Endodermal cell (in vitro differentiated cells): ENCODE results near the gene WIPF1. TPM values are rescaled to one million over a fixed set of nuclear protein-coding genes. Genes with fewer than 3 reads are reported as not detected.

Experiments used
- DNase-seq: peaks from one replicate; pipeline ENCODE4 v3.0.0-alpha.2; 2017
- H3K27ac ChIP-seq: 2 replicates; pipeline ENCODE4 v1.5.1; 2013; ENCODE audit warnings: mild to moderate bottlenecking, low read depth, low read length, moderate library complexity
- H3K27me3 ChIP-seq: 2 replicates; pipeline ENCODE4 v1.6.1; 2013; ENCODE audit warnings: mild to moderate bottlenecking, low read length, moderate library complexity; ENCODE audit not compliant: insufficient read depth, control insufficient read depth, poor library complexity, severe bottlenecking
- H3K36me3 ChIP-seq: 2 replicates; pipeline ENCODE4 v1.7.0; 2013; ENCODE audit warnings: mild to moderate bottlenecking, low read length, moderate library complexity; ENCODE audit not compliant: control insufficient read depth, insufficient read depth
- H3K4me1 ChIP-seq: one replicate; pipeline ENCODE4 v1.7.0; 2013; ENCODE audit warnings: low read length; ENCODE audit not compliant: control insufficient read depth, insufficient read depth
- H3K4me3 ChIP-seq: 2 replicates; pipeline ENCODE4 v1.5.1; 2013; ENCODE audit warnings: mild to moderate bottlenecking, low read length, moderate library complexity
- H3K9ac ChIP-seq: 2 replicates; pipeline ENCODE4 v1.6.1; 2013; ENCODE audit warnings: mild to moderate bottlenecking, low read length, moderate library complexity; ENCODE audit not compliant: poor library complexity, severe bottlenecking; ENCODE audit errors: extremely low read depth
- H3K9me3 ChIP-seq: 2 replicates; pipeline ENCODE4 v1.6.1; 2013; ENCODE audit warnings: mild to moderate bottlenecking, low read length, moderate library complexity; ENCODE audit not compliant: control insufficient read depth
- H3K27ac Mint-ChIP-seq: 2 replicates; pipeline ENCODE4 v1.8.0; 2020; ENCODE audit warnings: mixed read lengths
- H3K27me3 Mint-ChIP-seq: 2 replicates; pipeline ENCODE4 v1.8.0; 2021; ENCODE audit warnings: mild to moderate bottlenecking, mixed read lengths; ENCODE audit not compliant: insufficient read depth
- H3K36me3 Mint-ChIP-seq: 2 replicates; pipeline ENCODE4 v1.8.0; 2020; ENCODE audit warnings: low read depth, mixed read lengths
- H3K4me1 Mint-ChIP-seq: 2 replicates; pipeline ENCODE4 v1.8.0; 2020; ENCODE audit warnings: mixed read lengths
- H3K4me3 Mint-ChIP-seq: 2 replicates; pipeline ENCODE4 v1.8.0; 2020; ENCODE audit warnings: mild to moderate bottlenecking, moderate library complexity, mixed read lengths
- H3K9me3 Mint-ChIP-seq: 2 replicates; pipeline ENCODE4 v1.8.0; 2020; ENCODE audit warnings: mild to moderate bottlenecking, mixed read lengths
- CTCF ChIP-seq: fragments of 200-600 bp; sonication (generic); conservative IDR thresholded peaks from 2 replicates; pipeline ENCODE4 v1.5.0; 2021; ENCODE audit warnings: antibody characterized with exemption, mild to moderate bottlenecking
- WGBS, 2 experiments: methylation state at CpG; one replicate each; pipeline versions ENCODE4 v1.1.5 to v1.1.7; 2013; ENCODE audit warnings: missing lambda C conversion rate in 2 of 2, mixed read lengths in 1 of 2; ENCODE audit not compliant: insufficient coverage in 1 of 2, insufficient read length in 1 of 2; 5-methylcytosine and 5-hydroxymethylcytosine counted together
- total RNA-seq, 2 donors: library from RNA; stranded (reverse); fragmentation: NEBNext Ultra II Directional in 1 of 2; extraction: Animal tissue kit (Norgen Biotek cat#: 25700) in 1 of 2; gene quantifications; 2 replicates in 1 of 2; 3 replicates in 1 of 2; pipeline ENCODE4 v1.2.1, GENCODE V29; 2021

Gene WIPF1
- total RNA-seq, 2 donors from 2014 or later: 21.5 to 28.5 TPM

DNA sequence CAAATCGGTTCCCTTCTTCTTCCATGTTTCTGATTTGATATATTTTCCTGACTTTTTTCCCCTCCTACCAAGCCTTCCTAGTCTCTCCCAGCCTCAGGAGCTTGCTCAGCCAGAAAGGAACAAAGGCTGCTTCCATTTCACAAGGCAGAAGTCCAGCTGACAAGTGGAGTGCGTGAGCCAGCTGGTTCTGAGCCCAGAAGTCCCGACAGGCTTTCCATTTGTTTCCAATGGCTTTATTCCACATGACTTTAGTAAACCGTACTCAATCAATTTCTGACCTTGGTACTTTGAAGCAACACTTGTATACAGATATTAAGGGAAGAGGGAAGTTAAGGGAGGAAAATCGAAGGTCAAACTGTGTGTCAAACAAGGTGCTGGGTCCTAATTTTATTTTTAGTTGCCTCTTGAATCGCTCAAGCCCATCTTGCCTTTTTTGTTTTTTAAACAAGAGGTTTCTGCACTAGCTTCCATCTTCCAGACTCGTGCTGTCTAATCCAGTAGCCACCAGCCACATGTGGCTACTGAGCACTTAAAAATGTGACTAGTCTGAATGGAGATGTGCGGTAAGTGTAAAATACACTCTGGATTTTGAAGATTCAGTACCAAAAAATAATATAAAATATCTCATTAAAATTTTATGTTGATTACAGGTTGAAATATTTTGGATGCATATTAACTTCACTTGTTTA is 36.2 kb downstream of the WIPF1 start:
- H3K9me3 Mint-ChIP-seq: no peaks in the 10 kb centered on the region
- TF ChIP-seq CTCF: no peak
- DNase-seq: no peak
- 82 to 88% methylated on average over 4 to 8 of the region's 8 CpGs for WGBS, 2 experiments
- Histone ChIP-seq H3K27ac (peak overlapping the region; percentile 69), H3K36me3 (no peaks in the 10 kb centered on the region), H3K27me3 (no peaks in the 10 kb centered on the region), H3K9ac (no peak overlapping the region), H3K4me1 (no peaks in the 10 kb centered on the region), H3K9me3 (no peaks in the 10 kb centered on the region), H3K4me3 (no peak overlapping the region)
- H3K4me3 Mint-ChIP-seq: no peak overlapping the region
- no peak overlapping the region for H3K27ac Mint-ChIP-seq
- H3K27me3 Mint-ChIP-seq: no peaks in the 10 kb centered on the region
- H3K4me1 Mint-ChIP-seq: no peaks in the 10 kb centered on the region
- peaks cover 3% of the 10 kb centered on the region for H3K36me3 Mint-ChIP-seq

- Histone ChIP-seq H3K4me3 (no peak overlapping the region), H3K27me3 (no peaks in the 10 kb centered on the region), H3K9ac (no peak overlapping the region), H3K4me1 (no peaks in the 10 kb centered on the region), H3K36me3 (no peaks in the 10 kb centered on the region), H3K27ac (peak overlapping the region; percentile 69), H3K9me3 (no peaks in the 10 kb centered on the region)
- H3K4me1 Mint-ChIP-seq: no peaks in the 10 kb centered on the region
- H3K36me3 Mint-ChIP-seq: peaks cover 3% of the 10 kb centered on the region
- TF ChIP-seq CTCF: no peak
- no peak overlapping the region for H3K4me3 Mint-ChIP-seq
- DNase-seq: no peak
- H3K9me3 Mint-ChIP-seq: no peaks in the 10 kb centered on the region
- no peak overlapping the region for H3K27ac Mint-ChIP-seq
- no peaks in the 10 kb centered on the region for H3K27me3 Mint-ChIP-seq
These were observed 36.9 kb downstream of the WIPF1 start for GRCh38 chr2:174560737-174561136.

- Histone ChIP-seq H3K27ac (no peak overlapping the region), H3K36me3 (no peaks in the 10 kb centered on the region), H3K9ac (no peak overlapping the region), H3K4me3 (no peak overlapping the region), H3K9me3 (peaks cover 6% of the 10 kb centered on the region), H3K4me1 (no peaks in the 10 kb centered on the region), H3K27me3 (no peaks in the 10 kb centered on the region)
- no peak overlapping the region for H3K4me3 Mint-ChIP-seq
- TF ChIP-seq CTCF: no peak
- peaks cover 2% of the 10 kb centered on the region for H3K36me3 Mint-ChIP-seq
- no peaks in the 10 kb centered on the region for H3K27me3 Mint-ChIP-seq
- no peak for DNase-seq
- no peaks in the 10 kb centered on the region for H3K4me1 Mint-ChIP-seq
- H3K27ac Mint-ChIP-seq: no peak overlapping the region
- H3K9me3 Mint-ChIP-seq: peaks cover 11% of the 10 kb centered on the region
- 89 to 93% methylated on average over 3 to 4 of the region's 4 CpGs for WGBS, 2 experiments
These were observed 41.6 kb downstream of the WIPF1 start for GRCh38 chr2:174555998-174556397.
